Spleen (tissue), 7 donors: ENCODE results near the gene PCDHA5.
"Not testable (repeated sequence)": the region's sequence is repeated elsewhere in the genome, so short reads cannot be mapped to it uniquely, and the experiment has no call there.

Experiments
- POLR2A ChIP-seq, 3 donors: fragments of 450-650 bp; IDR thresholded peaks; one replicate each; pipeline ENCODE4 v1.5.1; 2017; ENCODE audit warnings: antibody characterized with exemption in 3 of 3, mild to moderate bottlenecking in 1 of 3
- TF ChIP-seq, protein P1 (sequence below), 11 experiments: fragments of 200-600 bp in 7 of 11; fragments of 450-650 bp in 4 of 11; sonication (generic) in 4 of 11; IDR thresholded peaks in 8 of 11; conservative IDR thresholded peaks in 3 of 11; 1 replicate in 7 of 11; 2 replicates in 4 of 11; pipeline versions ENCODE4 v1.4.0 to v1.8.0; 2016 to 2021; ENCODE audit warnings: antibody characterized with exemption in 11 of 11, inconsistent platforms in 4 of 11, mild to moderate bottlenecking in 1 of 11
- donor health status: DM: no; HTN: no; CAD: no; lungs with moderate emphysema.
- donor health status: DM: no; HTN: no; CAD: no.
- donor health status: DM: no; HTN: no; CAD: no.

DNA sequence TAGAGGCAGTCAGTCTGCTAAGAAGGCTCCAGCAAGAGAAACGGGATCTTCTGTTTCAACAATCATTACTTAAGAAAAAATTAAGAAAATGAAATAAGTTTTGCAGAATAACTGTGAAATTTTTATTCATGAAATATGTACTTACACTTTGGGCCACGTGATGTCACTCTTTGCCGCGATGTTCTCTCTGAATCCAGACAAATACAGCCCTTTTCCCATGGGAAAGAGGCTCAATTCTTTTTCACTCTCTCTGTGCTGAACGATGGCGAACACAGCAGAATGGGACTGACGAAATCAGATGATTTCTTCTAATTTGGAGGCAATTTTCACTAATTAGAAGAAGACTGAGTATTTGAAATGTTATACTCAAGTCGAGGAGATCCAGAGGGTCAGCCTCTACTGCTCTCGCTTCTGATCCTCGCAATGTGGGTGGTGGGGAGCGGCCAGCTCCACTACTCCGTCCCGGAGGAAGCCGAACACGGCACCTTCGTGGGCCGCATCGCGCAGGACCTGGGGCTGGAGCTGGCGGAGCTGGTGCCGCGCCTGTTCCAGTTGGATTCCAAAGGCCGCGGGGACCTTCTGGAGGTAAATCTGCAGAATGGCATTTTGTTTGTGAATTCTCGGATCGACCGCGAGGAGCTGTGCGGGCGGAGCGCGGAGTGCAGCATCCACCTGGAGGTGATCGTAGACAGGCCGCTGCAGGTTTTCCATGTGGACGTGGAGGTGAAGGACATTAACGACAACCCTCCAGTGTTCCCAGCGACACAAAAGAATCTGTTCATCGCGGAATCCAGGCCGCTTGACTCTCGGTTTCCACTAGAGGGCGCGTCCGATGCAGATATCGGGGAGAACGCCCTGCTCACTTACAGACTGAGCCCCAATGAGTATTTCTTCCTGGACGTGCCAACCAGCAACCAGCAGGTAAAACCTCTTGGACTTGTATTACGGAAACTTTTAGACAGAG lies 27.0 kb downstream of the PCDHA5 start, which contains the start of gene PCDHA9:
- TF ChIP-seq, protein P1, sequence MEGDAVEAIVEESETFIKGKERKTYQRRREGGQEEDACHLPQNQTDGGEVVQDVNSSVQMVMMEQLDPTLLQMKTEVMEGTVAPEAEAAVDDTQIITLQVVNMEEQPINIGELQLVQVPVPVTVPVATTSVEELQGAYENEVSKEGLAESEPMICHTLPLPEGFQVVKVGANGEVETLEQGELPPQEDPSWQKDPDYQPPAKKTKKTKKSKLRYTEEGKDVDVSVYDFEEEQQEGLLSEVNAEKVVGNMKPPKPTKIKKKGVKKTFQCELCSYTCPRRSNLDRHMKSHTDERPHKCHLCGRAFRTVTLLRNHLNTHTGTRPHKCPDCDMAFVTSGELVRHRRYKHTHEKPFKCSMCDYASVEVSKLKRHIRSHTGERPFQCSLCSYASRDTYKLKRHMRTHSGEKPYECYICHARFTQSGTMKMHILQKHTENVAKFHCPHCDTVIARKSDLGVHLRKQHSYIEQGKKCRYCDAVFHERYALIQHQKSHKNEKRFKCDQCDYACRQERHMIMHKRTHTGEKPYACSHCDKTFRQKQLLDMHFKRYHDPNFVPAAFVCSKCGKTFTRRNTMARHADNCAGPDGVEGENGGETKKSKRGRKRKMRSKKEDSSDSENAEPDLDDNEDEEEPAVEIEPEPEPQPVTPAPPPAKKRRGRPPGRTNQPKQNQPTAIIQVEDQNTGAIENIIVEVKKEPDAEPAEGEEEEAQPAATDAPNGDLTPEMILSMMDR (IDR thresholded peaks at IDR 0.05 in 8 of 11, conservative IDR thresholded peaks at IDR 0.05 in 3 of 11), result not testable (repeated sequence)
- not testable (repeated sequence) for TF ChIP-seq POLR2A (IDR thresholded peaks at IDR 0.05)
